ENCODE measurements around the gene CYB561.

Gene CYB561

DNA sequence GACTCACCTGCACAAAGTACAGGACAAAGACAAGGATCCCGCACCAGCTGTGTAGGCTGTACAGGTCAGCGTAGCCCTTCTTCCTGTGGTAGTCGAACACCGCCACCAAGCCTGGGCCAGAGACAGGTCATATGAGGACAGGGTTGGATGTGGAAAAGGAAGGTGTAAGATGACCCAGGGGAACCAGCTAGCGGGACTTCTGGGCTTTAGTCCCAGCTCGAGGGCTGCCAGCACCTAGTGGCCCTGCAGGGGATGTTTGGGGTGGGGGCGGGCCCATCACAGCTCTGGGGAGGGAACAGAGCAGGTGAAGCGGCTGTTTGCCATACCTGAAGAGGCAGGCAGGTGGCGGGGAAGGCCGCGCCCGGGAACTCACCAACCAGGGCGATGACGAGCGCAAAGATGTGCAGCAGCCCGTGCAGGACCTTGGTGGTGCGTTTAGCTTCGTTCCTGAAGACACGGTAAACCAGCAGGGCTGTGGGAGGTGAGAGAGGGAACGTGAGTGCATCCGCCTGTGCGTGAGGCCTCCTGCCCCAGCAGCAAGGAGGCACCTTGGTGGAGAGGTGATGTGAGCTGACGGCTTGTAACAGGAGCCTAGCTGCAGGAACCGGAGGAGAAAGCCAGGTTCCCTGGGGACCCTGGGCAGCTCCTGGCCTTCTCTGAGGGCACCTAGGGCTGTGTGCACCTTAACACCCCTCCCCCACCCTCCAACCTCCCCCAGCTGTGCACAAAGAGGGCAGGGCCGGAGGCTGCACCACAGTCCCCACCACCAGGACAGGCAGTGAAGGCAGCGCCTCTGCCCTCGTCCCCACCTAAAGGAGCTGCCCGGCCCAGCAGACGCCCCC, 10.2 kb downstream of the CYB561 start:
- Histone ChIP-seq H3K36me3 (no peaks in the 10 kb centered on the region), H3K4me3 (no peak overlapping the region), H3K4me1 (peaks cover 0 to 52% (median 27%) of the 10 kb centered on the region in 4 donors), H3K9me3 (no peaks in the 10 kb centered on the region), H3K27ac (no peak overlapping the region), H3K27me3 (peaks cover 0 to 33% of the 10 kb centered on the region in 2 donors)
- intact Hi-C loops (cut with DNase I; ENCODE audit: low total_unique reads), result no loop called here
- TF ChIP-seq, protein P1, sequence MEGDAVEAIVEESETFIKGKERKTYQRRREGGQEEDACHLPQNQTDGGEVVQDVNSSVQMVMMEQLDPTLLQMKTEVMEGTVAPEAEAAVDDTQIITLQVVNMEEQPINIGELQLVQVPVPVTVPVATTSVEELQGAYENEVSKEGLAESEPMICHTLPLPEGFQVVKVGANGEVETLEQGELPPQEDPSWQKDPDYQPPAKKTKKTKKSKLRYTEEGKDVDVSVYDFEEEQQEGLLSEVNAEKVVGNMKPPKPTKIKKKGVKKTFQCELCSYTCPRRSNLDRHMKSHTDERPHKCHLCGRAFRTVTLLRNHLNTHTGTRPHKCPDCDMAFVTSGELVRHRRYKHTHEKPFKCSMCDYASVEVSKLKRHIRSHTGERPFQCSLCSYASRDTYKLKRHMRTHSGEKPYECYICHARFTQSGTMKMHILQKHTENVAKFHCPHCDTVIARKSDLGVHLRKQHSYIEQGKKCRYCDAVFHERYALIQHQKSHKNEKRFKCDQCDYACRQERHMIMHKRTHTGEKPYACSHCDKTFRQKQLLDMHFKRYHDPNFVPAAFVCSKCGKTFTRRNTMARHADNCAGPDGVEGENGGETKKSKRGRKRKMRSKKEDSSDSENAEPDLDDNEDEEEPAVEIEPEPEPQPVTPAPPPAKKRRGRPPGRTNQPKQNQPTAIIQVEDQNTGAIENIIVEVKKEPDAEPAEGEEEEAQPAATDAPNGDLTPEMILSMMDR (IDR thresholded peaks at IDR 0.05), result no peak
- DNase-seq, result no peak

DNA sequence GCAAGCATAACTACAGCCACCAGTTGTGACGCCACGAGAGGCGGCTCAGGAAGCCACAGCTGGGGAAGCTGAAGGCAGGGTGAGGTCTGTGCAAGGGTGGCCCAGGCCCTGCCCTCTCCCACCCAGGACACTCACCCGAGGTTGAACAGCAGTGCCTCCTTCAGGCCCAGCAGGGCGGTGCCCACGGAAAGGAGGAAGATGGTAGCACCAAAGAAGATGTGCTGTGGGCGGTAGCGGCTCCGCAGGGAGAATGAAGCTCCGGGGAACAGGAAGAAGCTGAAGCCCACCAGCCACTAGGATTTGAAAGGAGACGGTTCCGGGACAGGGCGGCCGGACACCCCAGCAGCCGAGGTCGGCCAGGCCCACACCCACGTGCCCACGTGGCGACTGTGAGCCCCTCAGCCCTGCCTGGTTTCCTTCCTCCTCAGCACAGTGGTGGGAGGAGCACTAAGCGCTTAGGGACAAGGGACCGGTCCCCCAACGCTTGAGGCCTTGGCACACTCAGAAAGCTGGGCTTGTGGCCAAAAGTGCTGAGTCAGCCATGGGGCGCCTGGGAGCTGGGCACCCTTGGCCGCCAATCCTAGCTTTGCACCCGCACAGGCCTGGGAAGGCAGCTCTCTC, 11.0 kb downstream of the CYB561 start:
- H3K36me3 ChIP-seq, result no peaks in the 10 kb centered on the region
- no peak overlapping the region for H3K4me3 ChIP-seq
- no peak overlapping the region for H3K27ac ChIP-seq
- TF ChIP-seq, protein P1 (IDR thresholded peaks at IDR 0.05), result no peak
- intact Hi-C loops (cut with DNase I; ENCODE audit: low total_unique reads), result no loop called here
- peaks cover 0 to 33% of the 10 kb centered on the region in 2 donors for H3K27me3 ChIP-seq
- H3K9me3 ChIP-seq, result no peaks in the 10 kb centered on the region
- peaks cover 0 to 52% (median 27%) of the 10 kb centered on the region in 4 donors for H3K4me1 ChIP-seq
- DNase-seq, result peak; percentile 65 to 88

DNA sequence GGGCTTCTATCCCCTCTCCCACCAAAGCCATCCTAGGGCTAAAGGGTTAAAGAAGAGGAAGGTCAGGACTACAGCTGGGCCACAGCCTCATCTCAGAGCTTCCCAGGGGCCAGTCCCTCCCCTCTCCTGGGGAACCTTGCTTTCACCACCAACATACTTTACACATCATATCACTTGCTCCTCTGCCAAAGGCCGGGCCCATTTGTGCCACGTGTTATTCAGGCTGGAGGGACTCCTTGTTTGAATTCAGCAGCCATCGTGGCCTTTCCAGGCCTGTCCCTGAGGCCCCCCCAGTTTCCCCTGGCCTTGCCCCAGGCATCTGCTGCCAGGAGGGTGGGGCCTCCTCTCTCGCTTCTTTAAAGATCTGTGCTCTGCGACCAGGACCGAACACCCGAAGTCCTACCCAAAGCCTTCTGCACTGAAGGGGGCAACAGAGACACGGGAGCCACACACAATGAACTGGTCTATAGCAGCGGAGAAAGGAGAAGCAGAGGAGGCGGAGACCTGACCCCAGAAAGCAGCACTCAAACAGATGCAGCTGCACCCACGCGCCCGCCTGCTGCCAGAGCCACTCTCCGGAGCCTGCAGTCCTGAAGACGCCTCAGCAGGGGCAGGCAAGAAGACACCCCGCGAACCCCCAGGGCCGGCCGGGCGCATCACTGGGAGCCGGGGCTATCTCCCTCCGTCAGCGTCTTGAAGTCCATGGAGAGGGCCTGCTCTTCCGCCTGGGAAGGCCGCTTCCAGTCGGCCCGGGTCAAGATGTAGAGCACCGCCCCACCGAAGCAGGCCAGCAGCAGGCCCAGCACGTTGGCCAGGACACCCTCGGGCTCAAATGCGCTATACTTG, 12.1 kb downstream of the CYB561 start:
- H3K27me3 ChIP-seq, result peaks cover 0 to 33% of the 10 kb centered on the region in 2 donors
- DNase-seq, result peak; percentile 90 to 94
- H3K4me1 ChIP-seq, result peaks cover 0 to 52% (median 27%) of the 10 kb centered on the region in 4 donors
- H3K27ac ChIP-seq, result peak overlapping the region; percentile 13 to 43
- no peaks in the 10 kb centered on the region for H3K36me3 ChIP-seq
- H3K4me3 ChIP-seq, result no peak overlapping the region
- intact Hi-C loops (cut with DNase I; ENCODE audit: low total_unique reads), result no loop called here
- TF ChIP-seq, protein P1 (IDR thresholded peaks at IDR 0.05), result no peak
- H3K9me3 ChIP-seq, result no peaks in the 10 kb centered on the region

DNA sequence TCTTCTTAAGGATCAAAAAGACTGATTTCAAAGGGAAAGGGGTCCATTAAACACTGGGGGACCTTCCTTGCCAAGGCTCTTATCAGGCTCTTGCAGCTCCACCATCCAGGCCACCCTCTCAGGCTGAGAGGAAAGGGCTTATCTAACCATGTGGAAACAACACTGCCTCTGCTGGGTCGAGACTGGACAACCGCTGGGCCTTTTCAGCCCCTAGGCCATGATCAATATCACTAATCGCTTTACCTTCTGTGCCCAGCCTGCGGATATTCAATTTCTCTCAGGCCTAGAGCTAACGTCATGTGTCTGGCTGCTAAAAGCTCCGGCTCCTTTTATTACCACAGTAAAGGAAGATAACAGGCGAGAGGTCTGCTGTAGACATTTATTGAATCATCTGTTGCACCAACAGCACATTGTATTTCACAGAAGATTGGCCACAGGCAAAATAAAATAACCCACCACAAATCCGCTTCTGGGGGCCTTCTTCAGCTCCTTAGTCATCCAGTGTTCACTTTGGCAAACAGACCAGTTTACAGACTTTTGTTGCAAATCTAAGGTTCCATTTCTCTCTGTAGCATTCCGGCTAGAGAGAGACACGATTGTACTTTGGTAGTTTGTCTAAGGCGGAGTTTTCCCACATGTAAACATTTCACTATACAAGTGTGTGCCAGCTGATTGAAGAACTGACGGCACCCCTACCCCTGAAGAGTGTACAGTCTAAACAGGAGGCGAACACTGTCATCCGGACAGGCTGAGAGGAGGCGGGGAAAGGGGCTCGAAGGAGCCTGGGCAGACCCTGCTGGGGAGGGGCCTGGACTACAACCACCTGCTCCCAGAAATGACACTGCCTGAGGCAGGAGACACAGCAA, 13.9 kb downstream of the CYB561 start:
- TF ChIP-seq, protein P1 (IDR thresholded peaks at IDR 0.05), result no peak
- peaks cover 0 to 40% (median 25%) of the 10 kb centered on the region in 4 donors for H3K4me1 ChIP-seq
- intact Hi-C loops (cut with DNase I; ENCODE audit: low total_unique reads), result no loop called here
- no peak for DNase-seq
- H3K4me3 ChIP-seq, result no peak overlapping the region
- H3K27ac ChIP-seq, result no peak overlapping the region
- peaks cover 0 to 15% of the 10 kb centered on the region in 2 donors for H3K27me3 ChIP-seq
- H3K9me3 ChIP-seq, result no peaks in the 10 kb centered on the region
- no peaks in the 10 kb centered on the region for H3K36me3 ChIP-seq

- H3K27ac ChIP-seq, result no peak overlapping the region
- DNase-seq, result no peak
Observed at GRCh38 chr17:63431618-63431938, 14.5 kb downstream of the CYB561 start.

More at GRCh38 chr17:63431618-63431938, 14.5 kb downstream of the CYB561 start:
- Histone ChIP-seq H3K4me1 (peaks cover 0 to 34% (median 25%) of the 10 kb centered on the region in 4 donors), H3K4me3 (no peak overlapping the region), H3K27me3 (peaks cover 0 to 9% of the 10 kb centered on the region in 2 donors), H3K36me3 (no peaks in the 10 kb centered on the region), H3K9me3 (no peaks in the 10 kb centered on the region)
- TF ChIP-seq, protein P1 (IDR thresholded peaks at IDR 0.05), result no peak
- intact Hi-C loops (cut with DNase I; ENCODE audit: low total_unique reads), result no loop called here

Data from tibial artery (tissue), 4 donors.